ENCODE data around the gene FGA. TPM values are rescaled to one million over a fixed set of nuclear protein-coding genes. Genes with fewer than 3 reads are reported as not detected.

FGA gene
- total RNA-seq: not detected in 2 replicates

DNA sequence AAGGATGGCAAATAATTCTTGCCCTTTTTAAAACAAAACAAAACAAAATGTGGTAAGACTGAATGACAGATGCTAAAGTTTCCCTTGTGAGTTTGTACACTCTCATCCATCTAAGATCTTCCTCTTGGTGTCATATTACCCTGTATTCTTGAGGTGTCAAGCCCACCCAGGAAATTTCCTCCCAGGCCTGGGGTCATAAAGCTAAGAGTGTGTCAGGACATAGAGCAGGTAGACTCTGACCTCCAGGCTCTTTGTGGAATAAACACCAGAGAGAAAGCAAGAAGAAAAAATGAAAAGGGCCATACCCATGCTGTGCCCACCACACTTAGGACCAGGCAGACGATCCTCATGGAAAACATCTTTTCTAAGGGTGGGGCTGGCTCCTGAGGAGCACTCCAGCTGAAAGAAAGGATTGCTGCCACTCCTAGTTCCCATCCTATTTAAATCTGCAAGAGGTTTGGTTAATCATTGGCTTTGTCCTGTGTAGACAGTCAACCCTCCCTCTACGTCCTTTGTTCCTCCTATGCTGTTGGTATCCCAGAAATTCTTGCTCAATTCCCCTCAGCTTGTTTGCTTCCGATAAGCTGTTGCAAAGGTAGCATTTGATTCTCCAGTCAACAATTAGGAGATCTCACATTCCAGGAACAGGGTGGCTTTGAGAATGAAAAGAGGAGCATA, at the start of gene FGA:
FGA (minus strand) TSS at position 414 of the 678 bp plus-strand sequence; CDS start at position 359, 55 bp downstream.

DNA sequence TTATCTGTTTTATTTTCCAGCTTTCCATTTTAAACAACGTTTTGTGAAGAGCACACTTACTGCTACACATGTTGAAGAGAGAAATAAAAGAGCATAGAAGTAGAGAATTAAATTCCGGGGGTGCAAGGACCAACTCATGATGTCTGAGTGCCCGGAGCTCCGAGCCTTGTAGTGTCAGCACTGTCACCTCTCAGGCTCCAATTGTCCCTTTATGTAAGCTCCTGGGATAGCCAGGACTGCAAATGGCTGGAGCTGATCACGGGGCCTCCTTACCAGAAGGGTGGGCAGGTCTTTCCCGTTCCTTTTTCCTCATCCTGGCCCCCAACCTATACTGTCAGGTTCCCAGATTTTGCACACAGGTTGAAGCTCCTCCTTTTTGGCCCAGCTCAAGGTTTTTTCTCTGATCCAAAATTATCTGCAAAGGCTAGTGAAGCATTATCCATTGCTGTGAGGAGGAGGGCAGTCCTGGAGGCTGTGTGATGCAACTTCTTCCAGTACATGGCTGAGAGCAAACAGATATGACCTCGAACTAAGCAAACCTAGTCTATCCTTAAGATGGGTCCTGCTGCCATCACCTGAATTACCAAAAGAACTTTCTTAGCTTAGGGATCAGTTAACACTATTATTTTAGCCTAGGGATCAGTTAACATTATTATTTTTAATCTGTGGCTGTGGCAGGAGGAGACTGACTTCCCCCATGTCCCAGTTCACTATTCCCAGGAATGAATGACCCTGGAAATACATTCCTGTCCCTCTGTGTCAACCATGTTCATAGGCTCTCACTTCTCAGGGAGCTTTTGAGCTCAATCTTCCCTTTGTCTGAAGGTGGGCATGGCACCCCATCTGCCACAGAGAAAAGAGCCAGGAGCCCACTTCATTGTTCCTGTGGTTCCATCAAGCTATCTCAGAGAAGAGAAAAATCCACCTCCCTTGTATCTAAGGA, 22.2 kb upstream of the FGA start, which contains the start of gene FGG:
FGG (minus strand) TSS at position 185 of the 943 bp plus-strand sequence; CDS start at position 138, 47 bp downstream.

DNA sequence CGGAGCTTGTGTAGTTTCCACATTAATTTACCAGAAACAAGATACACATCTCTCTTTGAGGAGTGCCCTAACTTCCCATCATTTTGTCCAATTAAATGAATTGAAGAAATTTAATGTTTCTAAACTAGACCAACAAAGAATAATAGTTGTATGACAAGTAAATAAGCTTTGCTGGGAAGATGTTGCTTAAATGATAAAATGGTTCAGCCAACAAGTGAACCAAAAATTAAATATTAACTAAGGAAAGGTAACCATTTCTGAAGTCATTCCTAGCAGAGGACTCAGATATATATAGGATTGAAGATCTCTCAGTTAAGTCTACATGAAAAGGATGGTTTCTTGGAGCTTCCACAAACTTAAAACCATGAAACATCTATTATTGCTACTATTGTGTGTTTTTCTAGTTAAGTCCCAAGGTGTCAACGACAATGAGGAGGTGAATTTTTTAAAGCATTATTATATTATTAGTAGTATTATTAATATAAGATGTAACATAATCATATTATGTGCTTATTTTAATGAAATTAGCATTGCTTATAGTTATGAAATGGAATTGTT, 27.8 kb downstream of the FGA start, which contains the start of gene FGB:
FGB (plus strand) TSS at position 315 of the 558 bp plus-strand sequence; CDS start at position 323, 8 bp downstream.

DNA sequence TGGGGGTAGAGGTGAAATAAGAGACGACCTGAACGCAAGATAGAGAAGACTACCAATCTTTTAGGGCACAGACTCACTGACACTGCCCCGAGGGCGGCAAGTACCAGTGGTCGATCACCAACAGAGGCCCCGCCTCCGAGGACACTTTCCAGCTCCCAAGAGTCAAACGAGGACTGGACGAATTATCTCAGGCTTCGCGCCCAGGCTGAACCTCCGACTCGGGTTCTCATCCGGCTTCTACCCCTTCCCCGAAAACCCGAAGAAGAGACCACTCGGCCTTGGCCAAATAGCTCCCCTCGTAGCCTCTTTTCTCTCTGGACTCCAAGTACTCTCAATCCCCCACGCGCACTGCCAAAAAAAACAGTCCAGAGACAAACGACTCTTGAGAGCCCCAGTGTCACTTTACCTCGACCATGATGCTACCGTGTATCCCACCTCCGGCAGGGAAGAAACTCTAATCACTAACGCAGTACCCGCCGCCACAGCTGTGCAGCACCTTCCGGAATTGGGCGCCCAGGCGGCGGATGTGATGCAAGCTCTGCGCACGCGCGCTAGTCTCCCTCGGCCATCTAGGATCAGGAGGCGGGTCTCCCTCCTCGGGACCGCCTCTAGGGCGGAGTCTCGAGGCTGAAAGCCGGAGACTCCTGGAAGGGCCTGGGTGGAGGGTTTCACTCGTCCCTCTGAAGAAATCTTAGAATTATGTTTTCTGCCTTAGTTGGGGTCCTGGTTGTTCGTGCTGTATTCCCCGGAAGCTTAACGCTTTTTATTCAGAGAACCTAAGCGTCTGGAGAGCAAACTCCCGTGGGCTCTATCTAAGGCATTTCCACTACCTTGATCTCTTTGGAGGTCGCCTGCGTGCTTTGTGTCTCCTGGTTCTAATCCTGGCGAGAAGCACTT, 40.4 kb downstream of the FGA start, which contains the start of gene PLRG1:
PLRG1 (minus strand) TSS at position 507 of the 897 bp plus-strand sequence; CDS start at position 415, 92 bp downstream.

Other genes with a start within 250 kb of the FGA start
- under 0.01 TPM in 2 replicates for gene DCHS2, start 98.9 kb downstream of the FGA start, total RNA-seq
- gene PLRG1, start 40.3 kb downstream of the FGA start, total RNA-seq: 63.3 and 66.6 TPM in 2 replicates
- gene FGB, start 27.7 kb downstream of the FGA start, total RNA-seq: not detected in 2 replicates
- gene FGG, start 21.9 kb upstream of the FGA start, total RNA-seq: 0.09 and 0.14 TPM in 2 replicates
- under 0.01 and 0.18 TPM in 2 replicates for gene LRAT, start 153.3 kb upstream of the FGA start, total RNA-seq
- 0.09 TPM in 1 of 2 replicates, not detected in the other for gene RBM46, start 190.5 kb upstream of the FGA start, total RNA-seq